Activated CD4-positive, alpha-beta T cell treated with anti-CD3 and anti-CD28 coated beads, Interleukin-2, Interleukin-4, amounts not matched to agents 100 ng/mL and 50 ng/mL, durations not matched to agents 16 hours and 8 hours (primary cell): ENCODE data around the gene ATRIP.
A peak's percentile ranks its signal among the peaks of the same experiment; 100 is the strongest.

Experiments
- DNase-seq: peaks from one replicate; pipeline ENCODE4 v3.0.0-alpha.2; 2020; ENCODE audit warnings: low spot score

ATRIP gene

DNA sequence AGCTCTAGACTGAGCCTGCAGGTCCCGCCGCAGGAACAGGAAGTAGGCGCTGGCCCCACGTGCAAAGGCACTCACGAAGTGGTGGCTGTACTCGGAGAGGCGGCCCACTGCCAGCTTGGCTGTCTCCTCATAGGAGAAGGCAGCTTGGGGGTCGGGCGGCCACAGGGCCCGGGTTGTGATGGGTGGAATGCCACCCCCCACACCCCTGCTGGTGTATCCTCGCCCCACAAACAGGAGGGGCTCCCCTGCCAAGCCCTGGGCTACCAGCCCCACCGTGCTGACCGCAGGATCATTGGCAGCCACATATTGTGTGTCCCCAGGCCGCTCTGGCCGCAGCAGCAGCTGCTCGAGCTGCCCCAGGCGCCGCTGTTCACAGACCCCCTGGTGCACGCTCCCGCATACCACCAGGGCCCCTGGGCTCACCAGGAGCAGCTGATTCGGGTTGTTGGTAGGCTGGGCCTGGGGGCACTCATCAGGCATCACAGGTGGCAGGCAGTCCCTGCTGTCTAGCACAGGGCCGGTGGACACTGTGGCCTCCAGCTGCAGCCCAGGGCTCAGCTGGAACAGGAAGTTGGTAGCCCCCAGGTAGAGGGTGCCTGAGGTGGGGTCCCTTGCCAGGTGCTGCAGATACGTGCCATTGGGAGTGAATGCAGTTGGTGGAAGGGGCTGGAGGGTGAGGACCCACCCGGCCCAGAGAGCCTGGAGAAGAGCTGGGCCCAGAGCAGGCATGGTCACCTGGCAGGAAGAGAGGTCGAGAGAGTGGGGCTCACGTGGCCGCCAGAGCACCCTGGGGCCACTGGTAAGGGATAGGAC, 22.4 kb upstream of the ATRIP start:
- DNase-seq: no peak

- no peak for DNase-seq
These were observed 21.2 kb upstream of the ATRIP start for GRCh38 chr3:48425281-48425812.

GRCh38 chr3:48426401-48426909, 20.1 kb upstream of the ATRIP start:
- DNase-seq: no peak

DNA sequence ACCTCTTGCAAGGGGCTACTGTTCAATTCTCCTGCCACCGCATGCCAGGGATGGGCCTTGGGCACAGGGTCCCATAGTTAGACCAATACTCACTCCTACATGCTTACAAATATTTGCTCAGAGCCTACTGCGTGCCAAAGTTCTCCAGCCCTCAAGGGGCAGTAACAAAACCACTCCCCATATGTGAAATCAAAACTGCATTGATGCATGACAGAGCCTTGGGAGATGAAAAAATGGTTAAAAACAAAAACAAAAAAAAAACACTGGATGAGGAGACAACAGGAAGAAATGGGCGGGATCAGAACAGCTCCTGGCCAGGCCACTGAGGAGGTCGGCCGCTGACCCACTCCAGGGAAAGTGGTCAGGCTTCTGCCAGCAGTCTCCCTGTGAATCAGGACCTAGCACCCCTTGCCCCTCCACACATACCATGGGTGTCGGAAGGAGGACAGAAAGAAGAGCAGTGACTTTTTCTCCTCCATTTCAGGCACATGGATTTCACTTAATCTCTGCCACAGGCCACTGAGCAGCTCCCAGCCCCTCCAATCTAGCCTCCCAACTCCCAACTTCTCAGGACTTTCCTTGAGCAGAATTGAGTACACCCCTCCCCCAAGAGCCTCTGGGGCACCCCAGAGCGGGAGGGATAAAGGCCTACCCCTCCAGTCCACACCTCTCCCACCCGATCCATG, 19.4 kb upstream of the ATRIP start:
- DNase-seq: no peak

GRCh38 chr3:48427630-48427962, 18.9 kb upstream of the ATRIP start:
- no peak for DNase-seq

DNA sequence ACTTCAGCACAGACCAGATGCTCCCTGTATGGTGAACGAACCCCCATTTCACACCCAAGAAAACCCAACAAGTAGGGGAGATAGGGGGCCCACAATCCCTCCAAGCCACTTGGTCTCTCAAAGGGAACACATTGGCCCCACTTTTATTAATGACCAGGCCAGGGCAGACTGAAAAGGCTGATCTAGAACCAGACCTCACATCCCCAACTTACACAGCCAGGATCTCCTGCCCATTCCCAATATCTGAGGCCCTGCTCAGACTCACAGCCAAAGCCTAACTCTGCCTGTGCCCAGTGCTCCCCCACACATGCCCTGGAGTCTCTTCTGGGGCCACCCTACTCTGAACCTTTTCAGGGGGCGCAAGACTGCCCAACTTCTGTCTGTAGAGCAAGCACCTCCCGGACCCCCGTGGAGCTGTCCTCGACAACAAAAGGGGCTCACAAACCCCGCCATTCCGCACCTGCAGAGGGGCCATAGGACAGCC, 18.4 kb upstream of the ATRIP start:
- no peak for DNase-seq

DNA sequence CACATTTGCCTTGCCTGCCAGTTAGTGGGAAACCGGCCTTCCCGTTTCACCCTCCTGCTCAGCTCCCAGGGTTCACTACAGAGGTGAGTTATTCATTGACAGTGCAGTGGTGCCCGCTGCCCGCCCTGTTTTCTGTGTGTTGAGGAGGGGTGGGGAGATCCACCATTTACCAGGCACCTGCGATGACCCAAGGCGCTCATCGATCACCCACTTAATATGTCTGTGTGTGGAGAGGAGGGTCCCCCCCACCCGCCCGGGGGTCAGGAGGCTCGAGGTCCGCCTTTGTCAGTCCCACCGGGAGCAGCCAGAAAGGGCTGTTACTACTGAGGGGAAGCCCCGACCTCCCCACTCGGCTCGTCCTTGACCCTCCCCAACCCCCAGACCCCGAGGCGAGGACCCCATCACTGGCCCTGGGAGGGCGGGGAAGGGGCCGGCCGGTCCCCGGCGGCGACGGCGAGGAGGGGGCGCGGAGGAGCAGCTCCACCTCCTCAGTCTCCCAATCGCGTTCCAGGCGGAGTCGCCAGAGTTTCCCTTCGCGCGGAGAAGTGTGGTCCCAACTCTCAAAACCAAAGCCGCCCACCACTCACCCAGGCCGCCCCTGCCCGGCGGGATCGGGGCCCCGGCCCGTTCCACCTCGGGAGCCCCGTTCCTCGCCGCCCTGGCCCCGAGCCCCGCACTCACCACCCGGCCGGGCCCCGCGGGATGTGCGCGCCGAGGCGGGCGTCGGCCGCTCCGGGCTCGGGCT, 17.8 kb upstream of the ATRIP start:
- no peak for DNase-seq

DNA sequence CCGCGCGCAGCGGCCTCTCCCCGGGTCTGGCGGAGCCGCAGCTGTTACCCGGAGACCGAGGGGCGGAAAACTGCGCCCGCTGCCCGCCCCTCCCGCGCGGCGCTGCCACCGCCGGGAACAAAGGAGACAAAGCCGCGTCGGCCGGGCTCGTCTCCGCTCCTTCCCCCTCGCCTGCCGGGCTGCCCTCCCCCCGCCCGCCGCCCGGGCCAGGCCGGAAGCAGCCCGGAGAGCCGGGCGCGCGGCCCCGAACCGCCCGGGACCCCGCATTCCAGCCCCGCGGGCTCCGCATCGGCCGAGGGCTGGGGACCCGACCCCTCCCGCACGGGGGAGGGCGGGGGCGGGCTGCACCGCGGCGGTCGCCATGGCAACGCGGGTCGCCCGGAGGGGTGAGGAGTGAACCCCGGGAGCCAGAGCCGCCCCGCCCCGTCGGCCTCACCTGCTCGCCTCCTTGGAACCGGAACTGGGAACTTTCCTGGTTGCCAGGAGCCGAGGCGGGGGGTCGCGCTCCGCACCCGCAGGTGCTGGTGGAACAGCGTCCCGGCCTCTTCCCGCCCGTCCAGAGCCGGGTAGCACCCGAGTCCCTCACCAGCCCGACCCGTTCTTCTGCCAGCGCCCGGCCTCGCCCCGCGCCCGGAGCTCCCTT, 17.1 kb upstream of the ATRIP start:
- no peak for DNase-seq

- no peak for DNase-seq
These were observed 16.4 kb upstream of the ATRIP start, which contains the start of gene PLXNB1 for GRCh38 chr3:48429960-48430707. Gene PLXNB1 (minus strand): TSS chr3:48430086. CDS start chr3:48424611, 5,475 bp downstream.

GRCh38 chr3:48430708-48431101, 15.8 kb upstream of the ATRIP start:
- no peak for DNase-seq

GRCh38 chr3:48431224-48432029, 15.1 kb upstream of the ATRIP start:
- DNase-seq: no peak

DNA sequence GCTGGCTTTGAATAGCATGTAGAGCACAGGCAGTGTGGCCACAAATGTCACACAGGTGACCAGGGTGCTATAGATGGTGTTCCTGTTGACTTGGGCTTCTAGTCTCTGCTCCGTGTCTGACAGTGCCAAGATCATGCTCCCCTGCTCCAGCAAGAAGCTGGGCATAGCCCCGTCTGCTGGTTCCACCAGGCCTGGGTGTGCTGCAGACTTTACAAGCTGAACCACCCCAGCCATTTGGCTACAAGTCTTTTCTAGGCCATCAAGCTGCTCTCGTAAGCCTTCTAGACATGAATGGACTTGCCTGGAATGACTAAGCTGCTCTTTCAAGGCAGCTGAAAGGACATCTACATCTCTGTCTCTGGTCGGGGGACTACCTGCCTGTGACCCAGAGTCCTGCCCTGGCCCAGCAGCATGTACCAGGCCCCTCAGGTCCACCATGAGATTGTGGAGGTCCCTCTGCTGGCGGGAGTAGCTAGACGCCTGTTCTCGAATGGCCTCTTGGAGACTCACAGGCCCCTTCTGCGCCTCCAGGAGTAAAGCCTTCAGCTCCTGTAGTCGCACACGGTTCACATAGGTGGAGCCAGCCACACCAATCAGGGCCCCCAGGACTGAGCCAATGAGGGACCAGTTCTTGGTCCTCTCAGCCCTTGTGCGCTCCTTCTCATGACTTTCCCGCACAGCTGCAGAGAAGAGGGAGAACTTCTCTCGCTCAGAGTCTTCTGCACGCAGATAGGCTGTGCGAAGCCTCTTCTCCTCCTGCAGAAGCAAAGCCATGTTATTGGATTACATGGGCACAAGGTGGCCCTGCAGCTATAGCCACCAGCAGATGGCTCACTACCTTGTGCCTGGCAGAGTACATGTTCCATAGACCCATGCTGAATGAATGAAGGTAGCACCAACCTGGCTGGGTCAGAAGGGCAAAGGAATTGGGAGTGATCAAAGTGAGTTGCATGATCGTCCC, 13.8 kb upstream of the ATRIP start:
- no peak for DNase-seq

GRCh38 chr3:48433472-48434118, 12.9 kb upstream of the ATRIP start:
- no peak for DNase-seq

DNA sequence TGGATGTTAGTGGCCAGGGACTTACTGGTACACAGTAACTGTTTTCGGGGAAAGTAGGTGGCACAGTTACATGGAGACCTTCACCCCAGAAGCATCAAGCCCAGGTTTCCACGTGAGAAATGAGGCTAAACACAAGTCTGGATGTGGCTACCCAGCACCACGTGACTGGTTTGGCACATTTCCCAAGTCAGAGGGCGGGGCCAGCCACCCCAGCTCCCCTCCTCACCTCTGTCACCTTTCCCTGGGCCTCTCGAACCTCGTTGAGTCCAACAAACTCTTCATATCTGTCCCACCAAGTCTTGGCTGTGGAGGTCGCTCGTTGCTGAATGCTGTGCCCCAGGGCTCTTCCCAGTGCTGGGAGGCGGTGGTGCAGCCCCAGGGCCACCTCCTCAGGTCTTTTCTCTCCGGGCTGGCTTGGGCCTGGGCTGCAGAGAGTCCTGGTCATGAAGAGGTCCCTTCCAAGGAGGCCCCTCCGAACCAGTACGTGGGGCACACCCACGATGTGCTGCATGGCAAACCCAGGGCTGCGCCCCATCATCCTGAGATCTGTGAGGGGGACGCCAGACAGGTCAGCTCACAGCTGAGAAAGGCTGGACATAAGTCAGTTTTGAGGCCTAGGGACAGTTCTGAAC, 11.8 kb upstream of the ATRIP start:
- no peak for DNase-seq

- no peak for DNase-seq
These were observed 11.3 kb upstream of the ATRIP start for GRCh38 chr3:48435223-48435595.

DNA sequence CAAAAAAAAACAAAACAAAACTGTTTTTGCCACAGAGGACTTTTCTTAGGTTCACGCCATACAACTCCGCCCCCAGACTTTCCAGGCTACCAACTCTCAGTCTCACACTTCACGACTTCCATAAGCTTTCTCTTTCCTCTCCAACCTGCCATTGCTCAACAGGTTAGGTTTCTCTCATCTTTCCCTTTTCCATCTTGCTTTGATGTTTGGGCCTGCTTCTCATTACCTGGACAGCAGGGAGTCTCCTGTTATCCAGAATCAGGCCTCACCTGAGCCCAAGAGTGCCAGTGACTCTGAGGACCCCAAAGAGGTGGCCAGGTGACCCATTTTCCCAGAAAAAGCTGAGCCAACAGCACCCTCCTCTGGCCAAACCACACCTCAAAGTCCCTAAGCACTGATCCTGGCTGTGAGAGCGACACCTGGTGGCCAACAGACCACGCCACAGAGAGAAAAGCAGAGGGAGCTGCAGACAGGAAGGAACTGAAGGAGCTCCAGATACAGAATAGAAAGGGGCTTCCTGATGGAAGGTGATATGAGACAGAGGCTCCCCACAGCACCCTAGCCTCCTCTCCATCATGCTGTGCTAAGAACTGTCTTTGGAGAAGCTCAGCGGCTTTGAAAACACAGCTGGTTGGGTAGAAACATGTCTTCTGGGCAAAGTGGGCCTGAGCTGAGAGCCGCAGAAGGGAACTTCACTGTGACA, 10.6 kb upstream of the ATRIP start:
- peak; percentile 89 for DNase-seq

DNA sequence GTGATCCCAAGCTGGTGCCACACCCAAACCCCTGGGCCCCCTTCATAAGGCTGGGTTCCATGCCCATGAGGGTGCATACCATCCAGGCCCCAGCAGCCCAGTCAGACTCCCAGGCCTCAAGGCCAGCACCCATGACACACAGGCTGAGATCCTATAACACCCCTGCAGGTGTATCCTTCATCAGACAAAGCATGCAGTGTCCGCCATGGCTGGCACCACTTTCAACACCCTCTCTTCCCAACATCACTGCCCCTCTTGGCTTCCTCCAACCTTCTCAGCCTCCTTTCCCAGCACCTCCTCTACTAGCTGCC, 10.1 kb upstream of the ATRIP start:
- no peak for DNase-seq

DNA sequence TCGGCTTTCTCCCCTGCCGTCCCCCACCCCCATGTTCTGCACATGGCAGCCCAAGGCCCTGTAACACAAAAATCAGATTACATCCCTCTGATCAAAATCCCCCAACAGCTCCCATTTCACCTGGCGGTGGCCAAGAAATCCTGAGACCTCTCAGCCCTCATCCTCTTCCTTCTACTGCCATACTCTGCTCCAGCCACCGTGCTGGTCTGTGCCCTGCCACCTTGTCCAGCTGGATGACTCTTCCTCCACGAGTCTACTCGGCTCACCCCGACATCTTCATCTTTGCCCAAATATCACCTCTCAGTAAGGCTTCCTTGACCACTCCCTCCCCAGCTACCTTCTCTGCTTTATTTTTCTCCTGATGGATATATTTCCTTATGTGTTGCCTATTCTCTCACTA, 9.7 kb upstream of the ATRIP start:
- DNase-seq: no peak
